ENCODE measurements around the gene NHSL2. TPM values are rescaled to one million over a fixed set of nuclear protein-coding genes. Genes with fewer than 3 reads are reported as not detected.

NHSL2 gene
- total RNA-seq, 1 donor from 2014 or later = 58.1 TPM

DNA sequence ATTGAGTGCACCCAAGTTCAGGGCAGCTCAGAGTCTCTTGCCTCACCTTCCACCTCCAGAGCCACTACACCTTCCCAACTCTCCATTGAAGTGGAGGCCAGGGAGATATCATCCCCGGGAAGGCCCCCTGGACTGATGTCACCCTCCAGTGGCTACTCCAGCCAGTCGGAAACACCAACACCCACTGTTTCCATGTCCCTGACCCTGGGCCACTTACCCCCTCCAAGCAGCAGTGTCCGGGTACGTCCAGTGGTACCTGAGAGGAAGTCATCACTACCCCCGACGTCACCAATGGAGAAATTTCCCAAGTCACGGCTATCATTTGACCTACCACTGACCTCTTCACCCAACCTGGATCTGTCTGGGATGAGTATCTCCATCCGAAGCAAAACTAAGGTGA, 228.9 kb downstream of the NHSL2 start:
- no peak for DNase-seq (ENCODE audit: low spot score in 2 of 2)
- TF ChIP-seq, protein P1, sequence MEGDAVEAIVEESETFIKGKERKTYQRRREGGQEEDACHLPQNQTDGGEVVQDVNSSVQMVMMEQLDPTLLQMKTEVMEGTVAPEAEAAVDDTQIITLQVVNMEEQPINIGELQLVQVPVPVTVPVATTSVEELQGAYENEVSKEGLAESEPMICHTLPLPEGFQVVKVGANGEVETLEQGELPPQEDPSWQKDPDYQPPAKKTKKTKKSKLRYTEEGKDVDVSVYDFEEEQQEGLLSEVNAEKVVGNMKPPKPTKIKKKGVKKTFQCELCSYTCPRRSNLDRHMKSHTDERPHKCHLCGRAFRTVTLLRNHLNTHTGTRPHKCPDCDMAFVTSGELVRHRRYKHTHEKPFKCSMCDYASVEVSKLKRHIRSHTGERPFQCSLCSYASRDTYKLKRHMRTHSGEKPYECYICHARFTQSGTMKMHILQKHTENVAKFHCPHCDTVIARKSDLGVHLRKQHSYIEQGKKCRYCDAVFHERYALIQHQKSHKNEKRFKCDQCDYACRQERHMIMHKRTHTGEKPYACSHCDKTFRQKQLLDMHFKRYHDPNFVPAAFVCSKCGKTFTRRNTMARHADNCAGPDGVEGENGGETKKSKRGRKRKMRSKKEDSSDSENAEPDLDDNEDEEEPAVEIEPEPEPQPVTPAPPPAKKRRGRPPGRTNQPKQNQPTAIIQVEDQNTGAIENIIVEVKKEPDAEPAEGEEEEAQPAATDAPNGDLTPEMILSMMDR (IDR thresholded peaks at IDR 0.05) = no peak
- Histone ChIP-seq H3K9me3 (no peaks in the 10 kb centered on the region), H3K27me3 (no peaks in the 10 kb centered on the region), H3K4me1 (no peaks in the 10 kb centered on the region), H3K4me3 (no peak overlapping the region), H3K36me3 (peaks cover 5 to 23% of the 10 kb centered on the region in 2 donors), H3K27ac (no peak overlapping the region)
- intact Hi-C loops (cut with DNase I) = no loop called here

DNA sequence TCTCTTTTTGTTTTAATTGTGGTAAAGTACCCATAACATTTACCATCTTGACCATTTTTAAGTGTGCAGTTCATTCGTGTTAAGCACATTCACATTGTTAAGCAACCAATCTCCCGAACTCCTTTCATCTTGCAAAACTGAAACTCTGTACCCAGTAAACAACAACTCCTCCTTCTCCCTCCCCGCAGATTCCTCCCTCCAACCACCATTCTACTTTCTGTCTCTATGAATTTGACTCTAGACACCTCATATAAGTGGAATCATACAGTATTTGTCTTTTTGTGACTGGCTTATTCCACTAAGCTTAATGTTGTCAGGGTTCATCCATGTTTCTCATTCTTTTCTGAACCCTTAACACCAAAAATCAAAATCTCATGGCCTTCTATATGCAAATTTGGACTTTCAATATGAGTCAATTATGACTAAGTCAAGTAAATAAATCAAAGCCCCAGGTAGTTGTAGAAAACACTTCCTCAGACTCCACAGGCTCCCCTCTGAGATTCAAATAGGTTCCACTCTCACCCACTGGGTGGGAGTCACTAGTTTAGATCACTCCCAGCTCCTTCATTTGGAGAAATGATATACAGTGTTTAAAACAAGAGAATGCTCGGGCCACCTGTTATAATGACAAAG, 230.8 kb downstream of the NHSL2 start:
- no peak for DNase-seq (ENCODE audit: low spot score in 2 of 2)
- no peaks in the 10 kb centered on the region for H3K27me3 ChIP-seq
- intact Hi-C loops (cut with DNase I) = no loop called here
- TF ChIP-seq, protein P1 (IDR thresholded peaks at IDR 0.05) = no peak
- no peaks in the 10 kb centered on the region for H3K4me1 ChIP-seq
- H3K27ac ChIP-seq = no peak overlapping the region
- H3K36me3 ChIP-seq = peaks cover 5 to 23% of the 10 kb centered on the region in 2 donors
- H3K4me3 ChIP-seq = no peak overlapping the region
- no peaks in the 10 kb centered on the region for H3K9me3 ChIP-seq

DNA sequence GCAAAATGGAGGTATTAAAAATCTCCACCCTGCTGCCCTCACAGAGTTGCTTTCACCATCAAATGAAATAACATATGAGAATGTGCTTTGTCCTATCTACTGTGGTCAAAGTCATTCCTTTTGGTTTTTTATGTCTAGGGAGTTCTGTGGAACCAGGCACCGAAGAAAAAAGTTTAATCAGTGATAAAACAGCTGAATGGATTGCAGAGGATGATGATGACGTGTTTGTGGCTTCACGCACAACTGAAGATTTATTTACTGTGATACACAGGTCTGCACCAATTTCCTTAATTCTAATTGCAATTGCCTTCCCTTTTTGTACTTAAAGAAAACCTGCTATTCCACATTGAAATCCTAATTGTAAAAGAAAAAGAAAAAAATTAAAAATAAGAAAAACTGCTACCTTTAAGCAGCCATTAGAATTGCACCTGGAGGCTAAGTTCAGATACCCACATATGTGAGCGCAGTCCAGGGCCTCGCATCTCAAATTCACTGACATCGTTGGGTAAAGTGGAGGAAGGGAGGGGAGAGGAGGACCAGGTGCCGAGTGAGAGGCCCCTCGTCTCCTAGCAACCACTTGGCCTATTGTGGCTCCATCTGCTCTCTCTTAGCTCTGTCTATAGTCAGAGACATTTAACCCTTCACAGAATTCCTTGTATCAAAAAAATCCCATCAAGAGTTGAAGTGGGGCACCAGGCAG, 231.6 kb downstream of the NHSL2 start:
- H3K36me3 ChIP-seq = peaks cover 5 to 23% of the 10 kb centered on the region in 2 donors
- H3K9me3 ChIP-seq = no peaks in the 10 kb centered on the region
- no peak overlapping the region for H3K4me3 ChIP-seq
- no peaks in the 10 kb centered on the region for H3K27me3 ChIP-seq
- TF ChIP-seq, protein P1 (IDR thresholded peaks at IDR 0.05) = no peak
- H3K4me1 ChIP-seq = no peaks in the 10 kb centered on the region
- H3K27ac ChIP-seq = no peak overlapping the region
- DNase-seq (ENCODE audit: low spot score in 2 of 2) = no peak
- intact Hi-C loops (cut with DNase I) = no loop called here

DNA sequence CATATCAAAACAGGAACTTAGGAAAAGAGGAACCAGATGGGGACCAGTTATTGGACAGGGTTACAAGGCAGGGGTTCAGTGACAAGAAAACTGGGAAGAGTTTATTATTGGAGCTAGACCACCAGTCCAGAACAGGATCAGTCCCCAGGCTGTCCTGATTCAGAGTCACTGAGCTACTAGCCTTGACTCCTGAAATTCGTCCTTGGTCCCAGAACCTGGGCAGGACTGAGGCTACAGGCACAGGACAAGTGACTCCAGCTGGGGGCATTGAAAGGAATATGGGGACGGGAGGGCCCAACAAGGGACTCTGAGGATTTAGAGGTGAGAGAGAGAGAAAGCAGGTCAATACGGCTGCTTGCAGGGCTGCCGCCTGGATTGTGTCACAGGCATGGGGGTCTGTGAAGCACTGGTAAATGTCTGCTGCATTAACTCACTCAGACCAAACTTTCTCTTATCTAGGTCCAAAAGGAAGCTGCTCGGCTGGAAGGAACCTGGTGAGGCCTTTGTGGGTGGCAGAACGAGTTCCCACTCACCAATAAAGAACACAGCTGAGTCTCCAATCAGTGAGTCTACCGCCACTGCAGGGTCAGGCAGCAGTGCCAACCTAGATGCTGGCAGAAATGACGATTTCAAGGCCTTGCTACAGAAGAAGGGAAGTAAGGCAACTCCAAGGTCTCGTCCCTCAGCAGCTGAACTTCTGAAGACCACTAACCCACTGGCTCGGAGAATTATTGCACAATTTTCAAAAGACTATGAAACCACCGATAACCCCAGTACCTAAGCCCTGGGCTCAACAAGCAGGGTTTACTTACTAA, 232.4 kb downstream of the NHSL2 start:
- intact Hi-C loops (cut with DNase I) = no loop called here

DNA sequence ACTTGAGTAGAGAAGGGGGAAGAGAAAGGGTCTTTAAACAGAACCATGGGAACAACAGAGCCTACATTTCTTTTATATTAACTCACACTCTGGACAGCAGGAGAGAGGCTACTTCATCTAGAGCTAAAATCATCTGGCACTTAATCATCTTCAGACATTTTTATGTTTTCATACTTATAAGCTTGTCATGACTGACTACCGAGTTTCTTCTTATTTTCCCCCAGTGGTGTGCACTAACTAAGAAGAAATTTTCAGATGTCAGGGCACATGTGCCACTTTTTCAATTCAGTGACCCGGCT, 232.9 kb downstream of the NHSL2 start:
- Histone ChIP-seq H3K27ac (no peak overlapping the region), H3K9me3 (no peaks in the 10 kb centered on the region), H3K27me3 (no peaks in the 10 kb centered on the region), H3K4me3 (no peak overlapping the region), H3K36me3 (peaks cover 5 to 22% of the 10 kb centered on the region in 2 donors), H3K4me1 (no peaks in the 10 kb centered on the region)
- TF ChIP-seq, protein P1 (IDR thresholded peaks at IDR 0.05) = no peak
- intact Hi-C loops (cut with DNase I) = no loop called here
- DNase-seq (ENCODE audit: low spot score in 2 of 2) = no peak

More for the DNA sequence above, 232.4 kb downstream of the NHSL2 start:
- no peaks in the 10 kb centered on the region for H3K27me3 ChIP-seq
- TF ChIP-seq, protein P1 (IDR thresholded peaks at IDR 0.05) = no peak
- no peak for DNase-seq (ENCODE audit: low spot score in 2 of 2)
- no peak overlapping the region for H3K4me3 ChIP-seq
- no peaks in the 10 kb centered on the region for H3K4me1 ChIP-seq
- peaks cover 5 to 23% of the 10 kb centered on the region in 2 donors for H3K36me3 ChIP-seq
- no peaks in the 10 kb centered on the region for H3K9me3 ChIP-seq
- no peak overlapping the region for H3K27ac ChIP-seq
